ENCODE results near the gene CTNNA3. TPM values are rescaled to one million over a fixed set of nuclear protein-coding genes. Genes with fewer than 3 reads are reported as not detected.

Gene CTNNA3
- total RNA-seq, 1 donor from 2014 or later: not detected

- Histone ChIP-seq H3K36me3 (ENCODE audit: control insufficient read depth, insufficient read depth, low read length) (no peaks in the 10 kb centered on the region), H3K27me3 (ENCODE audit: control insufficient read depth, insufficient read depth, low read length) (peaks cover 2% of the 10 kb centered on the region), H3K4me3 (ENCODE audit: low read depth, low read length) (no peak overlapping the region)
- TF ChIP-seq, protein P1, sequence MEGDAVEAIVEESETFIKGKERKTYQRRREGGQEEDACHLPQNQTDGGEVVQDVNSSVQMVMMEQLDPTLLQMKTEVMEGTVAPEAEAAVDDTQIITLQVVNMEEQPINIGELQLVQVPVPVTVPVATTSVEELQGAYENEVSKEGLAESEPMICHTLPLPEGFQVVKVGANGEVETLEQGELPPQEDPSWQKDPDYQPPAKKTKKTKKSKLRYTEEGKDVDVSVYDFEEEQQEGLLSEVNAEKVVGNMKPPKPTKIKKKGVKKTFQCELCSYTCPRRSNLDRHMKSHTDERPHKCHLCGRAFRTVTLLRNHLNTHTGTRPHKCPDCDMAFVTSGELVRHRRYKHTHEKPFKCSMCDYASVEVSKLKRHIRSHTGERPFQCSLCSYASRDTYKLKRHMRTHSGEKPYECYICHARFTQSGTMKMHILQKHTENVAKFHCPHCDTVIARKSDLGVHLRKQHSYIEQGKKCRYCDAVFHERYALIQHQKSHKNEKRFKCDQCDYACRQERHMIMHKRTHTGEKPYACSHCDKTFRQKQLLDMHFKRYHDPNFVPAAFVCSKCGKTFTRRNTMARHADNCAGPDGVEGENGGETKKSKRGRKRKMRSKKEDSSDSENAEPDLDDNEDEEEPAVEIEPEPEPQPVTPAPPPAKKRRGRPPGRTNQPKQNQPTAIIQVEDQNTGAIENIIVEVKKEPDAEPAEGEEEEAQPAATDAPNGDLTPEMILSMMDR (IDR thresholded peaks at IDR 0.05; ENCODE audit: insufficient read depth, low read length, severe bottlenecking): no peak
- no peak for DNase-seq (ENCODE audit: low read depth)
- no peak for FAIRE-seq
These were observed 17.5 kb downstream of the CTNNA3 start for GRCh38 chr10:67678335-67678974.

DNA sequence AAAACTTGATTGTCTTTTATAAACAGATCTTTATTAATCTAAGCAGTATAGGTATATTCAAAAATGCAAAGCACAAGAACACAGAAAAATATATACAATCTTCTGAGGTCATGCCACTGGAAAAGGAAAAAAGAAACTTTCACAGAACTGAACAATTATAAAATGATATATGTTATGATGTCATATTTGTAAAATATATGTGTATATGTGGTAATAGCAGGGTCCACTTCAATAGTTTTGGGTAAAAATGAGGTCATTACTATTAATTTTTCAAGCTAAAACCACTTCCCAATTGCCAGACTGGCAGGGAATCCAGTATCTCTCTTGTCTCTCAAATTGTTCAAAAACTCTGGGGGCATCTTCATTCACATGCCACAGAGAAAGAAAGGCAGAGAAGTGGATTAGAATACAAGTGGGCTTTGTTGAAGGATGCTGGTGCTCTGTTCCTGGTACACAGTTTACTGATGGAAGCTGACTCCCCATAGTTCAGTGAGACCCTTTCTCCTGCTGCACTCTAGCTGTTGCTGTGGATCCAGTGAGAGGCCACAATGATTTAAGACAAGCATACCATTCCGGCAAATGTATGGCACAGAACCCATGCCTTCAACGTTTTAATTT is 19.7 kb downstream of the CTNNA3 start:
- TF ChIP-seq, protein P1 (IDR thresholded peaks at IDR 0.05; ENCODE audit: insufficient read depth, low read length, severe bottlenecking): no peak
- Histone ChIP-seq H3K27me3 (ENCODE audit: control insufficient read depth, insufficient read depth, low read length) (peaks cover 2% of the 10 kb centered on the region), H3K36me3 (ENCODE audit: control insufficient read depth, insufficient read depth, low read length) (no peaks in the 10 kb centered on the region), H3K4me3 (ENCODE audit: low read depth, low read length) (no peak overlapping the region)
- FAIRE-seq (peak; percentile 86), DNase-seq (ENCODE audit: low read depth) (no peak)

DNA sequence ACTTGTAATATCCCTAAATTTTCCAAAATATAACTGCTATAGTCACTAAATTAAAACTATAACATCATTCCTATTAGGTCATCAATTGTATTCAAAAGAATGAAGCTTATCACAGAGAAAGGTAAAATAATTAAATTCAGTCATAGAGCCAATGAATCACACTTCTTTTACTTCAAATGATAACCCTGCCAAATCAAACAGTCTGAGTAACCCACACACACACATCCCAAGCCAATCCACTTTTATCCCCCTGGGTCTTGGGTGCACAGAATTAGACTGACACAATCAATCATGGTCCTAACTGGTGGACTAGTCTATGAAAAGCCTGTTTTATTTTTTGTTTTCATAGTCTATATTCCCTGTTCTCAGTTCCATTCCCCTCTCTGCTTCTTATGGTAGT is 25.6 kb downstream of the CTNNA3 start:
- FAIRE-seq (no peak), DNase-seq (ENCODE audit: low read depth) (peak; percentile 18)
- Histone ChIP-seq H3K4me3 (ENCODE audit: low read depth, low read length) (no peak overlapping the region), H3K27me3 (ENCODE audit: control insufficient read depth, insufficient read depth, low read length) (no peaks in the 10 kb centered on the region), H3K36me3 (ENCODE audit: control insufficient read depth, insufficient read depth, low read length) (no peaks in the 10 kb centered on the region)
- TF ChIP-seq, protein P1 (IDR thresholded peaks at IDR 0.05; ENCODE audit: insufficient read depth, low read length, severe bottlenecking): no peak

- H3K36me3 ChIP-seq (ENCODE audit: control insufficient read depth, insufficient read depth, low read length): no peaks in the 10 kb centered on the region
- TF ChIP-seq, protein P1 (IDR thresholded peaks at IDR 0.05; ENCODE audit: insufficient read depth, low read length, severe bottlenecking): no peak
- DNase-seq (ENCODE audit: low read depth) (no peak), FAIRE-seq (no peak)
- H3K27me3 ChIP-seq (ENCODE audit: control insufficient read depth, insufficient read depth, low read length): no peaks in the 10 kb centered on the region
- no peak overlapping the region for H3K4me3 ChIP-seq (ENCODE audit: low read depth, low read length)
These were observed 26.0 kb downstream of the CTNNA3 start for GRCh38 chr10:67669978-67670377.

GRCh38 chr10:67668448-67668847 is 27.5 kb downstream of the CTNNA3 start:
- Histone ChIP-seq H3K4me3 (ENCODE audit: low read depth, low read length) (no peak overlapping the region), H3K36me3 (ENCODE audit: control insufficient read depth, insufficient read depth, low read length) (no peaks in the 10 kb centered on the region), H3K27me3 (ENCODE audit: control insufficient read depth, insufficient read depth, low read length) (no peaks in the 10 kb centered on the region)
- TF ChIP-seq, protein P1 (IDR thresholded peaks at IDR 0.05; ENCODE audit: insufficient read depth, low read length, severe bottlenecking): no peak
- DNase-seq (ENCODE audit: low read depth) (peak; percentile 48), FAIRE-seq (no peak)
